MCF 10A (cell line): ENCODE results near the gene GREB1. TPM values are rescaled to one million over a fixed set of nuclear protein-coding genes. Genes with fewer than 3 reads are reported as not detected.

Source experiments
- BruUV-seq: library from RNA; stranded (reverse); fragments of 400-500 nt; replicated peaks from 2 replicates; lab custom pipeline; 2021; lab: Mats Ljungman, UMichigan
- CTCF ChIA-PET: fragments of 300-600 bp; sonication (Branson Sonifier 250); formaldehyde crosslinking; extraction: SDS; loops from one replicate; lab custom pipeline; 2021; ENCODE audit warnings: antibody characterized with exemption, inconsistent platforms; lab: Yijun Ruan, JAX
- POLR2A ChIA-PET: fragments of 300-600, 350-650 bp; sonication (Branson Sonifier 250); formaldehyde crosslinking; extraction: SDS; loops from one replicate; lab custom pipeline; 2020; ENCODE audit warnings: antibody characterized with exemption, inconsistent platforms; lab: Yijun Ruan, JAX
- DNase-seq: peaks from one replicate; pipeline ENCODE4 v3.0.0-alpha.2; 2018; ENCODE audit not compliant: unreplicated experiment
- H3K27ac Mint-ChIP-seq: one replicate; pipeline ENCODE4 v1.8.0; 2022; ENCODE audit warnings: mild to moderate bottlenecking, low read depth, mixed read lengths; ENCODE audit not compliant: unreplicated experiment
- H3K27me3 Mint-ChIP-seq: one replicate; pipeline ENCODE4 v1.8.0; 2022; ENCODE audit warnings: mixed read lengths; ENCODE audit not compliant: insufficient read depth, unreplicated experiment
- H3K36me3 Mint-ChIP-seq: one replicate; pipeline ENCODE4 v1.8.0; 2022; ENCODE audit warnings: mild to moderate bottlenecking, moderate library complexity, mixed read lengths; ENCODE audit not compliant: insufficient read depth, unreplicated experiment
- H3K4me1 Mint-ChIP-seq: one replicate; pipeline ENCODE4 v1.8.0; 2022; ENCODE audit warnings: mixed read lengths; ENCODE audit not compliant: insufficient read depth, unreplicated experiment
- H3K4me3 Mint-ChIP-seq: one replicate; pipeline ENCODE4 v1.8.0; 2022; ENCODE audit warnings: mild to moderate bottlenecking, moderate library complexity, mixed read lengths; ENCODE audit not compliant: unreplicated experiment
- H3K9me3 Mint-ChIP-seq: one replicate; pipeline ENCODE4 v1.8.0; 2022; ENCODE audit warnings: mixed read lengths; ENCODE audit not compliant: unreplicated experiment
- CTCF ChIP-seq: fragments of 200-600 bp; IDR thresholded peaks from one replicate; pipeline ENCODE4 v1.8.0; 2022; ENCODE audit warnings: antibody characterized with exemption, mild to moderate bottlenecking; ENCODE audit not compliant: unreplicated experiment
- intact Hi-C: fragments of 100-400 bp; cut with micrococcal nuclease; formaldehyde crosslinking; loops from 2 replicates; pipeline ENCODE4 v1.14.1; 2022
- total RNA-seq: library from RNA; stranded (reverse); gene quantifications from 2 replicates; pipeline ENCODE4 v1.2.3, GENCODE V29; 2022

The GREB1 gene
- total RNA-seq, 1 experiment from 2014 or later: 1.7 TPM

DNA sequence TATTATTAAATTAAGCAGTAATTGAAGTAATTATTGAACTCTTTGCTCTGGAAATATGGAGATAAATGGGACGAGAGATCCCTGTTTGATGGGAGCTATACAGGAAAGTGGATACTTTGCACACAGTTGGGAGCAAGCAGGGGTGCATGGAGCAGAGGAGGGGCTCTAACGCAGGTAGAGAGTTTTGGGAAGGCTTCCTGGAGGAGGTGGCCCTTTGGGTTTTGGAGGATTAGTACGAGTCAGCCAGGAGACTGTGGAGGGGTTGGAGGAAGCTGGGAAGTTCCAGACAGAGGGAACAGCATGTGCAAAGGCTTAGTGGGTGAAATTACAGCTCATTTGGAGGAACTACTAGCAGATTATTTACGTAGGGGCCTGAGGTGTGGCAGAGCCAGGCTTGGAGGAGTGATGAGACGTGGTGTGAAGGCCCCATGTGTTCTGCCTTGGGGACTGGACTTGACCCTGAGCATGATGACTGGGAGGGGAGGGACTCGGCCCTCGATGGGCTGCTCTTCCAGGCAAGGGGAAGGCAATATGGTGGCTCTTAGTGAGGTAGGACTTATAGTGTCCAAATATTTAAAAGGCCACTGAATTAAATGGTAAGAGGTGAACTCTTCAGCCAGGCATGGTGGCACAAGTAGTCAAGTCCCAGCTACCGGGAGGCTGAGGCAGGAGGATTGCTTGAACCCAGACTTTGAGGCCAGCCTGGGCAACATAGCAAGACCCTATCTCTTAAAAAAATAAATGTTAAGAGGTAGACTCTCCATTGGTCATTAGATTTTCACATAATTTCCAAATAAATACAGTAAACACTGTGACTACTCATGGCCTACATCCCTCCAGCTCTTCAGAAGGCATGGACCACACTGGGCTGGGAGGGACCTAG, 30.2 kb downstream of the GREB1 start:
- no peak overlapping the region for H3K4me3 Mint-ChIP-seq
- POLR2A ChIA-PET: no interaction called here
- H3K27ac Mint-ChIP-seq: no peak overlapping the region
- intact Hi-C loops: no loop called here
- no peak for TF ChIP-seq CTCF
- H3K9me3 Mint-ChIP-seq: no peaks in the 10 kb centered on the region
- no TSS peak for BruUV-seq
- H3K36me3 Mint-ChIP-seq: peaks cover 7% of the 10 kb centered on the region
- CTCF ChIA-PET: interaction anchor here (0.6 to 1.2 kb wide), 2 partner anchors 19 to 112 kb away, joined by 5 to 6 read pairs; no protein-coding TSS in a partner anchor
- DNase-seq: no peak
- no peaks in the 10 kb centered on the region for H3K27me3 Mint-ChIP-seq
- H3K4me1 Mint-ChIP-seq: peaks cover 5% of the 10 kb centered on the region

- Mint-ChIP-seq H3K4me3 (no peak overlapping the region), H3K4me1 (peaks cover 5% of the 10 kb centered on the region), H3K27me3 (no peaks in the 10 kb centered on the region), H3K36me3 (peaks cover 7% of the 10 kb centered on the region), H3K27ac (no peak overlapping the region), H3K9me3 (no peaks in the 10 kb centered on the region)
- intact Hi-C loops: no loop called here
- TF ChIP-seq CTCF: no peak
- no TSS peak for BruUV-seq
- DNase-seq: no peak
- ChIA-PET CTCF (interaction anchor here (0.6 to 2.2 kb wide), 4 partner anchors 17 to 193 kb away, joined by 3 to 13 read pairs (median 8); no protein-coding TSS in a partner anchor), POLR2A (no interaction called here)
Observed at GRCh38 chr2:11564816-11565567, 31.1 kb downstream of the GREB1 start.

DNA sequence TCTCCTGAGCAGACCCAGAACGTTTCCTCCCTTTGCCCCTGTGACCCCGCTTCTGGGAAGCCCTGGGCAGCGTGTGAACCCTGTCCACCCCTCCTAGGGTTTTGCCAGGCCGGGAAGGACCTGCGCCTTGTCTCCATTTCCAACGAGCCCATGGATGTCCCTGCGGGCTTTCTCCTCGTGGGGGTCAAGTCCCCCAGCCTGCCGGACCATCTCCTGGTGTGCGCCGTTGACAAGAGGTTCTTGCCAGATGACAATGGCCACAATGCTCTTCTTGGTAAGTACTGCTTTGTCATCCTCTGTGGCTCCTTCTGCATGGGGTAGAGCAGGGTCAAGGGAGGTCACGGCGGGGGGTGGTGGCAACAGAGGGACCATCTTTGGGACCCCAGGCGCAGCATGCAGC, 32.5 kb downstream of the GREB1 start:
- Mint-ChIP-seq H3K27ac (no peak overlapping the region), H3K4me1 (peaks cover 5% of the 10 kb centered on the region), H3K27me3 (no peaks in the 10 kb centered on the region), H3K4me3 (no peak overlapping the region), H3K36me3 (peaks cover 7% of the 10 kb centered on the region), H3K9me3 (no peaks in the 10 kb centered on the region)
- ChIA-PET CTCF (interaction anchor here (2.0 to 2.2 kb wide), 2 partner anchors 16 to 17 kb away, joined by 10 to 13 read pairs; no protein-coding TSS in a partner anchor), POLR2A (interaction anchor here (0.7 kb wide), 1 partner anchor 91 kb away, joined by 3 read pairs; no protein-coding TSS in a partner anchor)
- no peak for TF ChIP-seq CTCF
- no TSS peak for BruUV-seq
- intact Hi-C loops: no loop called here
- no peak for DNase-seq

GRCh38 chr2:11567631-11568031, 33.8 kb downstream of the GREB1 start:
- ChIA-PET CTCF (no interaction called here), POLR2A (no interaction called here)
- intact Hi-C loops: no loop called here
- no peak for TF ChIP-seq CTCF
- no peaks in the 10 kb centered on the region for H3K9me3 Mint-ChIP-seq
- no peak for DNase-seq
- no peak overlapping the region for H3K27ac Mint-ChIP-seq
- H3K36me3 Mint-ChIP-seq: peaks cover 7% of the 10 kb centered on the region
- no peaks in the 10 kb centered on the region for H3K27me3 Mint-ChIP-seq
- H3K4me1 Mint-ChIP-seq: no peaks in the 10 kb centered on the region
- no TSS peak for BruUV-seq
- no peak overlapping the region for H3K4me3 Mint-ChIP-seq
